ENCODE data around the gene PHF14.
"Not testable (repeated sequence)": the region's sequence is repeated elsewhere in the genome, so short reads cannot be mapped to it uniquely, and the experiment has no call there.

The PHF14 gene, protein sequence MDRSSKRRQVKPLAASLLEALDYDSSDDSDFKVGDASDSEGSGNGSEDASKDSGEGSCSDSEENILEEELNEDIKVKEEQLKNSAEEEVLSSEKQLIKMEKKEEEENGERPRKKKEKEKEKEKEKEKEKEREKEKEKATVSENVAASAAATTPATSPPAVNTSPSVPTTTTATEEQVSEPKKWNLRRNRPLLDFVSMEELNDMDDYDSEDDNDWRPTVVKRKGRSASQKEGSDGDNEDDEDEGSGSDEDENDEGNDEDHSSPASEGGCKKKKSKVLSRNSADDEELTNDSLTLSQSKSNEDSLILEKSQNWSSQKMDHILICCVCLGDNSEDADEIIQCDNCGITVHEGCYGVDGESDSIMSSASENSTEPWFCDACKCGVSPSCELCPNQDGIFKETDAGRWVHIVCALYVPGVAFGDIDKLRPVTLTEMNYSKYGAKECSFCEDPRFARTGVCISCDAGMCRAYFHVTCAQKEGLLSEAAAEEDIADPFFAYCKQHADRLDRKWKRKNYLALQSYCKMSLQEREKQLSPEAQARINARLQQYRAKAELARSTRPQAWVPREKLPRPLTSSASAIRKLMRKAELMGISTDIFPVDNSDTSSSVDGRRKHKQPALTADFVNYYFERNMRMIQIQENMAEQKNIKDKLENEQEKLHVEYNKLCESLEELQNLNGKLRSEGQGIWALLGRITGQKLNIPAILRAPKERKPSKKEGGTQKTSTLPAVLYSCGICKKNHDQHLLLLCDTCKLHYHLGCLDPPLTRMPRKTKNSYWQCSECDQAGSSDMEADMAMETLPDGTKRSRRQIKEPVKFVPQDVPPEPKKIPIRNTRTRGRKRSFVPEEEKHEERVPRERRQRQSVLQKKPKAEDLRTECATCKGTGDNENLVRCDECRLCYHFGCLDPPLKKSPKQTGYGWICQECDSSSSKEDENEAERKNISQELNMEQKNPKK
- long read RNA-seq, donor 1, transcript PHF14-205 (2 exons, 695 nt) = major isoform, 6 of 36 reads
- long read RNA-seq, donor 1, partial matches to known transcripts = 27 of 36 reads
- long read RNA-seq, donor 1, other reads (novel, unspliced or antisense) = 0 of 36 reads
- long read RNA-seq, donor 2, partial matches to known transcripts = 11 of 15 reads
- long read RNA-seq, donor 2, other reads (novel, unspliced or antisense) = 0 of 15 reads
- long read RNA-seq, donor 3, partial matches to known transcripts = 7 of 13 reads
- long read RNA-seq, donor 3, other reads (novel, unspliced or antisense) = 0 of 13 reads
- long read RNA-seq, donor 4, transcript PHF14-205 (2 exons, 695 nt) = major isoform, 5 of 30 reads
- long read RNA-seq, donor 4, partial matches to known transcripts = 24 of 30 reads
- long read RNA-seq, donor 4, other reads (novel, unspliced or antisense) = 0 of 30 reads
- long read RNA-seq, donor 5, full-length matches to known transcripts = 6 of 14 reads
- long read RNA-seq, donor 5, partial matches to known transcripts = 8 of 14 reads
- long read RNA-seq, donor 5, other reads (novel, unspliced or antisense) = 0 of 14 reads
- long read RNA-seq, donor 6, full-length matches to known transcripts = 14 of 42 reads
- long read RNA-seq, donor 6, partial matches to known transcripts = 28 of 42 reads
- long read RNA-seq, donor 6, other reads (novel, unspliced or antisense) = 0 of 42 reads
- long read RNA-seq, donor 7, transcript PHF14-205 (2 exons, 695 nt) = major isoform, 12 of 56 reads
- long read RNA-seq, donor 7, partial matches to known transcripts = 41 of 56 reads
- long read RNA-seq, donor 7, other reads (novel, unspliced or antisense) = 0 of 56 reads
- long read RNA-seq, donor 8, transcript PHF14-205 (2 exons, 695 nt) = major isoform, 5 of 16 reads
- long read RNA-seq, donor 8, partial matches to known transcripts = 7 of 16 reads
- long read RNA-seq, donor 8, other reads (novel, unspliced or antisense) = 0 of 16 reads

DNA sequence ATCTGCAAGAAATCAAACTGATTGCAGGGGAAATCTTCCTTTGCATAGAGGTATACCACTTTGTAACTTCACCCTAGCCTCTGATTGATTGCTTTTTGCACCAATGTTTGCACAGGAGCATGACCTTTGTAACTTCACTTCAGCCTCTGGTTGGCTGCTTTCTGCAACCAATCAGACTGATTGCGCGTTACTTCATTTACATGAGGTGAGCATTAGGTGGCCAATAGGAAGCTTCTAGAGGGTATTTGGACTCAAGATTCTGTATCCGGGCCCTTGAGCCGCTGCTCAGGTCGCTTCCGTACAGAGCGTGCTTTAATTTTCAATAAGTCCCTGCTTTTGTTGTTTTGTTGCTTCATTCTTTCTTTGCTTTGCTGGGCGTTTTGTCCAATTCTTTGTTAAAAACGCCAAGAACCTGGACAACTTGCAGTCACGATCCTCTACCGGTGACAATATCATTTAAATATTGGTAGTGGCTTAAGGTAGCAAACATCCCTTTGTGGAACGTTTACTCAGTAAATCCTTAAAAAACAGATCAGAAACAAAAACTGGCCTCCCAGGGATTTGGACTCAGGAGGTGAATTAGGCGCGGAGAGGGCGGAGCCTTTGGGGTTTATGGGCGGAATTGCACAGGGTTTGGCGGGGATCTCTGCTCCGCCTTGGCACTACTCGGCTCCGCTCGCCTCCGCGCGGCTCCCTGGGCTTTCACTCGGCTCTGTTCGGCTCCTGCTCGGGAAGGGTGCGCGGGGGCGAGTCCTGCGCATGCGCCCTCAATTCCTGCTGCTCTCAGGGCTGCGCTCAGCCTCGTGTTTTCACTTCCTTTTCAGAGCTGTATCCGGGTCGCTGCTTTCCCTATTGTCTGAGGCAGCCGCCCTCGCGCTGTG, at the start of gene PHF14:
PHF14 (plus strand) TSS at position 812 of the 881 bp plus-strand sequence. CDS start 452 bp downstream, outside the sequence.
- DNase-seq = peak; percentile 90

DNA sequence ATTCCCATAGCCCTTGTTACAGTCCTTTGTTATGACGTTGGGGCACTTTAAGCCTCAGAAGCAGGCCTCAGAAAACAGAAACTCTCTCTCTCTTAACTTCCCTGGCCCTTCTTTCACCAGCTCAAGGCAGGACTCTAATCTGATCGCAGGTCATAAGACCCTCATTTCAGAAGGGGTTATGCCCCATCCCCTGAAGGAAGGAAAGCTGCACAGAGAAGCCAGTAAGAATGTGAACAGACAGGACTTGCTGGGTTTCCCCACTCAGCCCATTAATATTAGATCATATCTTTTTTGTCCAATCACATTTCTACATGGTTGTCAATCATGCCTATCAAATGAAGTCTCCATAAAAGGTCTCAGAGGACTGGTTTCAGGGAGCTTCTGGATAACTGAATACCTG, 49.3 kb upstream of the PHF14 start:
- no peak for DNase-seq

DNA sequence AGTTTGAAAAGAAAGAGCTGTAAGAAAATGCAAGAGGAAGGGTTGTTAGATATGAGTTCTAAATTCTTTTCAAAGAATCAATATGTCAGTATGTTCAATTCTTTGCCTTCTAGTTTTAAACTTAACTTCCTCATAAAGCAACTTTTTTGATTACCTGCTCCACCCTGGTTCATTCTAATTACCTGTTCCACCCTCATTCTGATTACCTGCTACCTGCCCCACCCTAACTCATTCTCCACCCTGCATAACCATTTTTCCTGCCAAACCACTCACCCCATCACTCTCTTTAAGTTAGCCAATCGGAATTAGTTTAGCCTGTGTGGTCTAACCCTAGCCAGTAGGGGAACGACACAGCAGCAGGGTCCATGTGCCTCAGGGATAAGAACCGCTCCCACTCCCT, 45.5 kb upstream of the PHF14 start:
- DNase-seq = not testable (repeated sequence)

GRCh38 chr7:10930551-10930950, 43.1 kb upstream of the PHF14 start:
- DNase-seq = no peak

DNA sequence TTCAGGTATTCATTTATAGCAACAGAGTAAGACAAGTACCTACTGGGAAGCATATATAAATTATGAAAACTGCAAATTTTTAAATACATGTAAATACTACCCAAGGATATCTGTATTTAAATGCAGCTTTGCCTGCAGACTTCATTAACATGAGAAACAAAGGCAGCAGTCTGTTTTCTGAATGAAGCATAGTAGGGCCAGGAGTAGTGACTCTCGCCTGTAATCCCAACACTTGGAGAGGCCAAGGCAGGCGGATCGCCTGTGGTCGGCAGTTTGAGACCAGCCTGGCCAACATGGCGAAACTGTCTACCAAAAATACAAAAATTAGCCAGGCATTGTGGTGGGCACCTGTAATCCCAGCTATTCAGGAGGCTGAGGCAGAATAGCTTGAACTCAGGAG, 42.5 kb upstream of the PHF14 start:
- DNase-seq = no peak

- no peak for DNase-seq
Measured at GRCh38 chr7:10934292-10934691, 39.4 kb upstream of the PHF14 start.

DNA sequence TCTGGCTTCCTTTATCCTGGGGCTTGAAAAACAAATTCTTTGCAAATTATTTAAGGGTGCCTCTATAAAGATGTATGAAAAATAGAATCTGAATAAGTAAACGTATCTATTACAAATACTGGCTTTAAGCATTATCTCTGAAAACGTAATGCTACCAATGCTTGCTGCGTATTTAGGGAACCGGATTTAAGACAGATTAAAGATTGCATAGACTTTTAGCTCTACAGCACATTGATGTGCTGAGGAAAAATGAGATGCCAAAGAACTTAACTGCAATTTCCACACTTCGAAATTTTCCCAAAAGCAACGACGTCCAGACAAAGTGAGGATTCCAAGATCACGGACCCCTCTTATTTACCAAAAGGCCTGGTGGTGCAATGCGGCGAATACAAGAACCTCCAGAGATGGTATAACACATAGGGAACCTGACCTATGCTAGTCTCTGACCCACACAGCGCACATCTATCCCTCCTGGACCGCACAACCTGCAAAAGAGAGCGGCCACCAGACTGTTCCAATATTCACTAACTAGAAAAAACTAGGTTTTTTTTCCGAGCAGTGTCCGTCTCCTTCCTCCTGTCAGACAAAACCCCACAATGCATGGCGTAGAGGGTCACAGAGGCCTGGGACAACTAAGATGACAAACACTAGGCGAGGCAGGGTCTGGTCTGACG, 34.3 kb upstream of the PHF14 start:
- no peak for DNase-seq

DNA sequence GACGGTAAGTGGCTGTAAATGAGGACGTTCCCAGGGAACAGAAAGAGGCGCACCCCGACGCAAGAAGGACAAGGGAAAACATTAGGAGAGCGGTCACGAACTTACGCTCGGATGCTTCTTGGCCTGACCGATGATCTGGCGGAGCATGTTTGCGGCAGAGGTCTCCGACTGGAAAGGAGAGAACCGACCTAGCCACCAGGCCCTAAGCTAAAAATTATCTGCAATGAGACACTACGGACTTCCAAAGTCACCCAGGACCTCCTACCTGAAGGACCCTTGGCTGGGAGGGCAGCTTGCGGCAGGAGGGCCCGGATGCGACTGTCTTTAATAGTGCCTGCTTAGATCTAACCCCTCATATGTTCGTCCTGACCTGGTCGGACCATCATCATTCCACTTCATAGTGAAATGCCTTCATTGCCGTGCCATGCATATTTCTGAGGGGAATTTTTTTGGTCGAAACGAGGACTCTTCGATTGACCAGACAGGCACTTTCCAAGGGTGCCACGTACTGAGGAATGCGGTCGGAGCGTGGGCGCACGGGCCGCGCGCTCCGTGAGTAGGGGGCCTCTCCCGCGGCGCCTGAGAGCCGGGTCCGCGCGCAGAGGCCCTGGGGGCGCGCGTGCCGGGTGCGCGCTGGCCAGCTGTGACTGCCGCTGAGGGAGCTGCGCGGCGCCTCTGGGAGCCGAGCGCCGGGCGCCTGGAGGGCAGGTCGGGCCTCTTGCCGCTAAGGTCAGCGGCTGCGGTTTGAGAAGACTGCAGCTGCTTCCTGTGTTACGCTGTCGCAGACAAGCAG, 33.6 kb upstream of the PHF14 start:
- DNase-seq = peak; percentile 100

- no peak for DNase-seq
Measured at GRCh38 chr7:10940704-10941355, 32.8 kb upstream of the PHF14 start.

- no peak for DNase-seq
Measured at GRCh38 chr7:10950494-10950893, 23.2 kb upstream of the PHF14 start.

GRCh38 chr7:10950974-10951578, 22.6 kb upstream of the PHF14 start:
- DNase-seq = not testable (repeated sequence)

DNA sequence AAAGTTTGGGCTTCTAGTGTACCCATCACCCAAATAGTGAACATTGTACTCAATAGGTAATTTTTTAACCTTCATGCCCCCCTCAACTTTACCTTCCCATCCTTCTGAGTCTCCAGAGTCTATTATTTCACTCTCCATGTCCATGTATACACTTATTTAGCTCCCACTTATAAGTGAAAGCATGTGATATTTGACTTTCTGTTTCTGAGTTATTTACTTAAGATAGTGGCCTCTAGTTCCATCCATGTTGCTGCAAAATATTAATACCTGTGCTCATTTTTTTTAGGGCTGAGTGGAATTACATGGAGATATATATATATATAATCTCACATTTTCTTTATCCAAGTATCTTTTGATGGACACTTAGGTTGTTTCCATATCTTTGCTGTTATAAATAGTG, 21.1 kb upstream of the PHF14 start:
- no peak for DNase-seq

DNA sequence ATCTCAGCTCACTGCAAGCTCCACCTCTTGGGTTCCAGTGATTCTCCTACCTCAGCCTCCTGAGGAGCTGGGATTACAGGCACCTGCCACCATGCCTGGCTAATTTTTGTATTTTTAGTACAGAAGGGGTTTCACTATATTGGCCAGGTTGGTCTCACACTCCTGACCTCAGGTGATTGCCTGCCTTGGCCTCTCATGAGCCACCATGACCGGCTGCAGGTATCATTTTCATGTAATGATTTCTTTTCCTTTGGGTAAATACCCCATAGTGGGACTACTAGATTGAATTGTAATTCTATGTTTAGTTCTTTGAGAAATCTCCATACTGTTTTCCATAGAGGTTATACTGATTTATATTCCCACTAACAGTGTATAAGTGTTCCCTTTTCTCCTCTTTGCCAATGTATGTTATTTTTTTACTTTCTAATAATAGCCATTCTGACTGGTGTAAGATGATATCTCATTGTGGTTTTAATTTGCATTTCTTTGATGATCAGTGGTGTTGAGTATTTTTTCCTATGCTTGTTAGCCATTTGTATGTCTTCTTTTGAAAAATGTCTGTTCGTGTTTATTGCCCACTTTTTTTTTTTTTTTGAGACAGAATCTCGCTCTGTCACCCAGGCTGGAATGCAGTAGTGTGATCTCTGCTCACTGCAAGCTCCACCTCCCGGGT, 20.5 kb upstream of the PHF14 start:
- not testable (repeated sequence) for DNase-seq

DNA sequence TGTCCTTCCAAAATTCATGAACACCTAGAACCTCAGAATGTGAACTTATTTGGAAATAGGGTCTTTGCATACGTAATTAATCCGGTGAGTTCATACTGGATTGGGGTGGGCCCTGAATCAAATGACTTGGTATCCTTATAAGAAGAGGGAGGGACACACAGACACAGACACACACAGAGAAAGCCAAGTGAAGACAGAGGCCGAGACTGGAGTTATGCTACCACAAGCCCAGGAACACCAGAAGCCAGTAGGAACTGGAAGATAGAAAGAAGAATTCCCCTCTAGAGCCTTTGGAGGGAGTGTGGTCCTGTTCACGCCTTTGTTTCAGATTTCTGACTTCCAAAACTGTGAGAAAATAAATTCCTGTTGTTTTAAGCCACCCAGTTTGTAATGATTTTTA, 17.1 kb upstream of the PHF14 start:
- no peak for DNase-seq

DNA sequence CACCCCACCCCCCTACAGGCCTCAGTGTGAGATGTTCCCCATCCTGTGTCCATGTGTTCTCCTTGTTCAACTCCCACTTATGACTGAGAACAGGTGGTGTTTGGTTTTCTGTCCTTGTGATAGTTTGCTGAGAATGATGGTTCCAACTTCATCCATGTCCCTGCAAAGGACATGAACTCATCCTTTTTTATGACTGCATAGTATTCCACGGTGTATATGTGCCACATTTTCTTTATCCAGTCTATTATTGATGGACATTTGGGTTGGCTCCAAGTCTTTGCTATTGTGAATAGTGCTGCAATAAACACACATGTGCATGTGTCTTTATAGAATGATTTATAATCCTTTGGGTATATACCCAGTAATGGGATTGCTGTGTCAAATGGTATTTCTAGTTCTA, 13.4 kb upstream of the PHF14 start:
- not testable (repeated sequence) for DNase-seq

DNA sequence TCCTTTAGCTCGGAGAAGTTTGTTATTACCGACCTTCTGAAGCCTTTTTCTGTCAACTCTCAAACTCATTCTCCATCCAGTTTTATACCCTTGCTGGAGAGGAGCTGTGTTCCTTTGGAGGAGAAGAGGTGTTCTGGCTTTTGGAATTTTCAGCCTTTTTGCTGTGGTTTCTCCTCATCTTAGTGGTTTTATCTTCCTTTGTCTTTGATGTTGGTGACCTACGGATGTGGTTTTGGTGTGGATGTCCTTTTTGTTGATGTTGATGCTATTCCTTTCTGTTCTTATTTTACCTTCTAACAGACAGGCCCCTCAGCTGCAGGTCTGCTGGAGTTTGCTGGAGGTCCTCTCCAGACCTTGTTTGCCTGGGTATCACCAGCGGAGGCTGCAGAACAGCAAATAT, 8.7 kb upstream of the PHF14 start:
- not testable (repeated sequence) for DNase-seq

GRCh38 chr7:10972174-10972573, 1.5 kb upstream of the PHF14 start:
- DNase-seq = no peak

Data from right kidney (tissue), 9 donors.